Right lobe of liver (tissue), 6 donors: Measurements from ENCODE around the gene AKR1B1. TPM values are rescaled to one million over a fixed set of nuclear protein-coding genes. Genes with fewer than 3 reads are reported as not detected.

Experiments
- ATAC-seq, 4 donors: fragments of 200-7000 bp; cut with Tn5 transposase; one replicate each; pipeline ENCODE4 v1.9.1; 2020; ENCODE audit warnings: mild to moderate bottlenecking in 4 of 4, moderate library complexity in 4 of 4
- DNase-seq, 3 donors: peaks; one replicate each; pipeline ENCODE4 v3.0.0-alpha.2; 2020
- H3K27ac ChIP-seq, 3 donors: fragments of 200-600 bp; one replicate each; pipeline ENCODE4 v1.8.0; 2022
- H3K27me3 ChIP-seq, 2 donors: fragments of 200-600 bp; one replicate each; pipeline ENCODE4 v1.8.0; 2022
- H3K36me3 ChIP-seq, 4 donors: fragments of 200-600 bp; sonication (generic) in 1 of 4; one replicate each; pipeline versions ENCODE4 v1.5.1 to v1.8.0; 2017 to 2022; ENCODE audit warnings: control low read depth in 1 of 4
- H3K4me1 ChIP-seq, 4 donors: fragments of 200-600 bp; sonication (generic) in 1 of 4; one replicate each; pipeline versions ENCODE4 v1.5.1 to v1.8.0; 2017 to 2022; ENCODE audit warnings: control low read depth in 1 of 4
- H3K4me3 ChIP-seq, 3 donors: fragments of 200-600 bp; one replicate each; pipeline ENCODE4 v1.8.0; 2022
- H3K9me3 ChIP-seq, 4 donors: fragments of 200-600 bp; sonication (generic) in 1 of 4; one replicate each; pipeline versions ENCODE4 v1.5.1 to v1.8.0; 2017 to 2022; ENCODE audit warnings: control low read depth in 1 of 4
- CTCF ChIP-seq, 4 donors: fragments of 200-600 bp in 3 of 4; fragments of 450-650 bp in 1 of 4; IDR thresholded peaks; one replicate each; pipeline versions ENCODE4 v1.5.1 to v1.8.0; 2016 to 2022; ENCODE audit warnings: antibody characterized with exemption in 4 of 4, mild to moderate bottlenecking in 2 of 4
- POLR2A ChIP-seq: fragments of 450-650 bp; IDR thresholded peaks from one replicate; pipeline ENCODE4 v1.6.1; 2017; ENCODE audit warnings: antibody characterized with exemption, mild to moderate bottlenecking
- WGBS: methylation state at CpG from one replicate; pipeline ENCODE4 v1.1.6; 2018; ENCODE audit warnings: low coverage, low lambda C conversion rate; ENCODE audit not compliant: insufficient coverage; ENCODE audit errors: missing lambda C conversion rate; 5-methylcytosine and 5-hydroxymethylcytosine counted together
- intact Hi-C, 2 donors: fragments of 100-400 bp; cut with DNase I; formaldehyde crosslinking; loops; one replicate each; pipeline versions ENCODE4 v1.11.2 to v1.14.1; 2022
- total RNA-seq, 6 experiments: library from RNA; depleted of rRNA in 2 of 6; stranded (reverse); fragments of >200 nt in 2 of 6; fragmentation: NEBNext Ultra II Directional in 3 of 6; extraction: Animal tissue kit (Norgen Biotek cat#: 25700) in 3 of 6; gene quantifications; one replicate each; pipeline versions ENCODE4 v1.1.0 to v1.2.4, GENCODE V29; 2016 to 2023
- donor health status: DM: no; HTN: yes; CAD: no.
- donor health status: DM: no; HTN: no; CAD: no.
- donor health status: DM: no; HTN: no; CAD: no.
- donor health status: DM: no; HTN: yes; CAD: no.
- donor health status: DM: no; HTN: yes; CAD: no.

The AKR1B1 gene
- total RNA-seq, 6 experiments from 2014 or later: 6.9 to 18.1 (median 9.7) TPM

- no peak overlapping the region for H3K27ac ChIP-seq
- intact Hi-C loops: no loop called here
These were observed 9.2 kb upstream of the AKR1B1 start for GRCh38 chr7:134468054-134468453.

DNA sequence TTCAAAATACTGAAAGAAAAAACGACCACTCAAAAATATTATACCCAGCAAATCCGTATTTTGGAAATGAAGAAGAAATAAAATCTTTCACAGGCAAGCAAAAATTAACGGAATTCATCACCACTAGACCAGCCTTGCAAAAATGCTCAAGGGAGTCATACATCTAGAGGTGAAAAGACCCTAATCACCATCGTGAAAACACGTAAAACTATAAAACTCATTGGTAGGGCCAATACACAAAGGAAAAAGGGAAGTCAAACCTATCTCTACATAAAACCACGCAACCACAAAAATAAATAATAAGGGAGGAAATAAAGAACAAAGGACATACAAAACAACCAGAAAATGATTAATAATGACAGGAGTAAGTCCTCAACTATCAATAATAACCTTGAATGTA is 6.6 kb upstream of the AKR1B1 start:
- intact Hi-C loops: no loop called here
- no peak overlapping the region for H3K4me3 ChIP-seq
- H3K4me1 ChIP-seq: no peaks in the 10 kb centered on the region
- no peaks in the 10 kb centered on the region for H3K36me3 ChIP-seq
- no peaks in the 10 kb centered on the region for H3K27me3 ChIP-seq
- TF ChIP-seq POLR2A (no peak), CTCF (IDR thresholded peaks at IDR 0.05) (no peak)
- no peak overlapping the region for H3K27ac ChIP-seq
- no peak for DNase-seq
- ATAC-seq: no peak
- WGBS: 73% methylated on average over 6 of the region's 6 CpGs
- peaks cover 0 to 2% (median 0%) of the 10 kb centered on the region in 4 donors for H3K9me3 ChIP-seq

More at GRCh38 chr7:134468054-134468453, 9.2 kb upstream of the AKR1B1 start:
- Histone ChIP-seq H3K27me3 (no peaks in the 10 kb centered on the region), H3K36me3 (no peaks in the 10 kb centered on the region), H3K4me3 (no peak overlapping the region), H3K9me3 (peaks cover 0 to 2% (median 0%) of the 10 kb centered on the region in 4 donors), H3K4me1 (no peaks in the 10 kb centered on the region)
- WGBS: 78% methylated on average over 4 of the region's 6 CpGs
- TF ChIP-seq CTCF (IDR thresholded peaks at IDR 0.05): no peak
- no peak for TF ChIP-seq POLR2A
- no peak for DNase-seq
- ATAC-seq: no peak

GRCh38 chr7:134464496-134464895 is 5.6 kb upstream of the AKR1B1 start:
- no peaks in the 10 kb centered on the region for H3K27me3 ChIP-seq
- H3K9me3 ChIP-seq: peaks cover 0 to 2% (median 0%) of the 10 kb centered on the region in 4 donors
- H3K4me3 ChIP-seq: no peak overlapping the region
- intact Hi-C loops: no loop called here
- no peak for TF ChIP-seq POLR2A
- no peaks in the 10 kb centered on the region for H3K36me3 ChIP-seq
- ATAC-seq (no peak), DNase-seq (no peak)
- H3K27ac ChIP-seq: no peak overlapping the region
- H3K4me1 ChIP-seq: no peaks in the 10 kb centered on the region

DNA sequence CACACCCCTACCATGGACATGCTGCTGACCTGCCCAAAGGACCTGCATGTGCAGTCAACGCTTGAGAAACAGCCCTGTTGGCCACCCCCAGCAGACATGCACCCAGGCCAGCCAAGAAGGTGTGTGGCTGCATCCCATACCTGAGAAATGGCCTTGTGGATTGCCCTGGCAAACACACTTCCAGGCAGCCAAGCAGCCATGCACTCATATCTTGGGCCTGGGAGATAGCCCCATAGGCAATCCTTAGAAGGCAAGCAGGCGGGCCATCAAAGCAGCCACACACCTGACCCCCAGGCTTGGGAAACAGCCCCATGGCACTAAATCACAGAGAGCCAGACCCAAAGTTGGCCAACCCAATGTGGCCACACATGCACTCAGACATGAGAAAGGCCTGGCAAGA is 4.9 kb upstream of the AKR1B1 start:
- no peak for ATAC-seq
- intact Hi-C loops: no loop called here
- Histone ChIP-seq H3K36me3 (no peaks in the 10 kb centered on the region), H3K4me1 (peaks cover 0 to 5% (median 0%) of the 10 kb centered on the region in 4 donors), H3K4me3 (no peak overlapping the region), H3K9me3 (peaks cover 0 to 2% (median 0%) of the 10 kb centered on the region in 4 donors), H3K27ac (no peak overlapping the region), H3K27me3 (peaks cover 0 to 3% of the 10 kb centered on the region in 2 donors)
- WGBS: 100% methylated on average over 1 of the region's 2 CpGs
- no peak for TF ChIP-seq CTCF (IDR thresholded peaks at IDR 0.05)
- no peak for TF ChIP-seq POLR2A
- no peak for DNase-seq

- peaks cover 0 to 11% (median 0%) of the 10 kb centered on the region in 4 donors for H3K4me1 ChIP-seq
- no peak overlapping the region for H3K27ac ChIP-seq
- ATAC-seq (no peak), DNase-seq (no peak)
- TF ChIP-seq CTCF (IDR thresholded peaks at IDR 0.05) (no peak), POLR2A (no peak)
- WGBS: 52% methylated on average over 3 of the region's 5 CpGs
- no peaks in the 10 kb centered on the region for H3K36me3 ChIP-seq
- intact Hi-C loops: no loop called here
- peaks cover 0 to 5% of the 10 kb centered on the region in 2 donors for H3K27me3 ChIP-seq
- H3K4me3 ChIP-seq: no peak overlapping the region
- H3K9me3 ChIP-seq: peaks cover 0 to 2% (median 0%) of the 10 kb centered on the region in 4 donors
These were observed 3.5 kb upstream of the AKR1B1 start for GRCh38 chr7:134462337-134462925.
